IPS DF 19.7 (cell line): ENCODE data around the gene MYL7.
"Not testable (repeated sequence)": the region's sequence is repeated elsewhere in the genome, so short reads cannot be mapped to it uniquely, and the experiment has no call there.

Experiments used
- DNase-seq: peaks from one replicate; pipeline ENCODE4 v3.0.0-alpha.2; 2013; ENCODE audit warnings: low read depth, low spot score

MYL7 gene, protein sequence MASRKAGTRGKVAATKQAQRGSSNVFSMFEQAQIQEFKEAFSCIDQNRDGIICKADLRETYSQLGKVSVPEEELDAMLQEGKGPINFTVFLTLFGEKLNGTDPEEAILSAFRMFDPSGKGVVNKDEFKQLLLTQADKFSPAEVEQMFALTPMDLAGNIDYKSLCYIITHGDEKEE

DNA sequence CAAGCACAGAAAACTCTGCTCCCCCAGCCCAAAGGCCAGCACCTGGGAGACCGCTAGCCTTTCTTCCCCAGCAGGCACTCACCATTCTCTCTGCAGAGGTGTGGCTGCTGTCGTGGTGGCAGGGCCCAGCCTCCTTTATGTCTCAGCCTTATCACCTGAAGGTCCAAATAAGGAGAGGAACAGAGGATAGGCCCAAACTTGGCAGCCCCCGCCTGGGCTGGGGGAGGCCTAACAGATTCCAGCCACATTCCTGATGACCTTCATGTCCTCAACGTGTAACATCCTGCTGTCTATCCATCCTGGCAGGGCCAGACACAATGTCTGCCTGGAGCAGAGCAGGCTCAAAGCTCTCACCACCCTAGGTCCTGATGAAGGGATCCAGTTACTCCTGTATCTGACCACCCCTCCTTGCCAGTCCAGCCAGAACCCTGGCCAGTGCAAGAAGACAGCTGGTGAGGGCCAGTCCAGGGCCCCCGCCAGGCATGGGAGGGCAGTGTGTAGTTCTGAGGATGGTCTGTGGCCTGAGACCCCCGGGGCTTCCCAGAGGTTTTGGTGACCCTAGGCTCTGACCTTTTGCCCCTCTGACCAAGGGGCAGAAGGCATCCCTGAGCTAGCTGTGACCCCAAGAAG, at the start of gene MYL7:
Gene MYL7, minus strand, starts transcription at position 112 of the 630 bp plus-strand sequence. Its CDS starts 27 bp downstream, at position 85.
- no peak for DNase-seq

DNA sequence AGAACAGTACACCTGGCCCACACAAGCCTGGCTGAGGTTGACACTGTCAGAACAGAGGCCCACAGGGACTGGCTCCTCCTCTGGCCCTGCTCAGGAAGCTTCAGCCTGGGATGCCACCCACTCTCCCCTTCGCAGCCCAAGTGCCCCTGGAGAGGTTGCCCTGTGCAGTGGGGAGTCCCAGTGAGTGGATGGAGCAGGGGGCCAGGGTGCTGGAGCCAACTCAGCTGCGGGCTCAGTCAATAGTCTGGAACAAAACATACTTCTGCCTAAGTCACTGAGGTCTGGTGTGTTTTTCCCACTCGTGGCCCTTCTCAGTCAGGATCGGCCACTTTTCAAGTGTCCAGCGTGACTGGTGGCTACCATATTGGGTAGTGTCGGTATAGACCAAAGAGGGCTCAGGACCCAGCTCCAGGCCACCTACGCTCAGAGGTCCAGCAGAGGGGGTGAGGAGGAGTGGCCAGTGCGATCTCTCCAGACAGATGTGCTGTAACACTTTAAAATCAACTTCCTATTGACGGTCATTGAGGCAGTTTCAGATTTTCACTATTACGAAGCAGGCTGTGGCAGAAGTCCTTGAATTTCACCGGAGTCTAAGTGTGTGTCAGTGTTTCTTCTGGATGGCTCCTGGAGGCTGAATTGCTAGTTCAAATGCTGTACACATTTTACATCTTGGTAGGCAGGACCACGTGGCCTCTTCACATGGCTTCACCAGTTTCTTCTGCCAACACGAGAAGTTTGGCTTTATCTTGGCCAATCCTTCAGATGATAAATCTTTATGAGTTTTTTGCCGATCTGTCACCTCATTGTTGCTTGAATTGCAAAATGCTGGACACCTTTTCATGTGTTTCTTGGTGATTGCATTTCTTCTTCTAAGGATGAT, 49.1 kb upstream of the MYL7 start:
- no peak for DNase-seq

DNA sequence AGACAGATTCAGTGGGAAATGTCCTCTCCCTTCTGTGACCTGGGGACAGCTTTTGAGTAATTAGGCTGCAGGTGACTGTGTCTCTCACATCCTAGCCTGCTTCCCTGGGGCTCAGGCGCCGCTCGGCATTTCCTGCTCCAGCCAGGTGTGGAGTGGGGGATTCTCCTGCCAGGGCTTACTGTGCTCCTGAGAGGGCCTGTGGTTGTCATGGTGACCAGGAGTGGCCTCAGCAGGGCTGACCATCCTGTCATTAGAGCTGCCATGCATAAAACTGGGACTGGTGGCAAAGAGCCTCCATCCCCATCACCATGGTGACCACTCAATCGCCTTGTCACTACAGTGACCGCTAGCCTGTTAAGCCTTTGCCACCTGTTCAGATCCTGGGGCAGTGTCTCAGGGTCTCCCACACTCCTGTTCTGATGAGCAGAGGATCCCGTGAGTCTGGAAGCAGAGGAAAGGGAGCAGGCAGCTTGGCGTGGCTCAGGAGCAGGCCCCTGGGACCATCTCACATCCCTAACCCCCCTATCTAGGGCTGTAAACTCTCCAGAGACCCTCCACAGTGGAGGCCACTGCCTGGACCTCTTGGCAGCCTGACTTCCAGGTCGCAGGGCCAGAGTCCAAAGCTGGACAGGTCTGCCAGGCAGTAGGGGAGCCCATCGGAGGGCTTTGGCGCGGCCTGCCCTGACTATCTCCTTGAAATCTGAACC, 48.3 kb upstream of the MYL7 start, which contains the start of gene GCK:
Gene GCK, minus strand, starts transcription at position 154 of the 707 bp plus-strand sequence. CDS start 486 bp downstream, outside the sequence.
- DNase-seq, result no peak

DNA sequence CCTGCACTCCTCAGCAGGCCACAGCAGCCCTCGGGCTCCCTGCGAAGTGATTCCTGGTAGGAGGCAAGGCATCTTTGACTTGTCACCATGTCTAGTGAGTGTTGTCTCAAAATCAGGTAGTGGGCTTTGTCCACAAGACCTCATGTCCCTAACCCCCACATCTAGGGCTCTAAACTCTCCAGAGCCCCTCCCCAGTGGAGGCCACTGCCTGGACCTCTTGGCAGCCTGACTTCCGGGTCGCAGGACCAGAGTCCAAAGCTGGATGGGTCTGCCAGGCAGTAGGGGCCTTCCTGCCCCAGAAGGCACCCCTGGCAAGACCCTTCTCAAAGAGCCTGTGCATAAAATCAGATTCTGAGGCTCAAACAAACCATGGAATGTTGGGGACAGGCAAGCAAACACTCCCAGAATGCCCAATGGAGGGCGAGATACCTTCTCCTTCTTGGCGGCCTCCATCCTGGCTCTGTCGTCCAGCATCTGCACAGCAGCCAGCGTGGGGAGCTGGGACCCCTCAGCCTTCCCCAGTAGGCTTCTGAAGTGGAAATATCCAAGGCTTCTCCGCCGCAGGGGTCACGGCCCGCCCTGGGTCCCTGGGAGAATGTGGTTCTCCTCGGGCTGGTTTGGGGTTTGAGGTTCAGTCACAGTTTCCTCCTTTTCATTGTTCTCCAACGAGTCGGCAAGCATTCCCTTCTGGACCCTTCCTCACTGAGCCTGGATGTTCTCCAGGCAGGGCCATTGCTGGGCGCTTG, 47.5 kb upstream of the MYL7 start:
- no peak for DNase-seq

DNA sequence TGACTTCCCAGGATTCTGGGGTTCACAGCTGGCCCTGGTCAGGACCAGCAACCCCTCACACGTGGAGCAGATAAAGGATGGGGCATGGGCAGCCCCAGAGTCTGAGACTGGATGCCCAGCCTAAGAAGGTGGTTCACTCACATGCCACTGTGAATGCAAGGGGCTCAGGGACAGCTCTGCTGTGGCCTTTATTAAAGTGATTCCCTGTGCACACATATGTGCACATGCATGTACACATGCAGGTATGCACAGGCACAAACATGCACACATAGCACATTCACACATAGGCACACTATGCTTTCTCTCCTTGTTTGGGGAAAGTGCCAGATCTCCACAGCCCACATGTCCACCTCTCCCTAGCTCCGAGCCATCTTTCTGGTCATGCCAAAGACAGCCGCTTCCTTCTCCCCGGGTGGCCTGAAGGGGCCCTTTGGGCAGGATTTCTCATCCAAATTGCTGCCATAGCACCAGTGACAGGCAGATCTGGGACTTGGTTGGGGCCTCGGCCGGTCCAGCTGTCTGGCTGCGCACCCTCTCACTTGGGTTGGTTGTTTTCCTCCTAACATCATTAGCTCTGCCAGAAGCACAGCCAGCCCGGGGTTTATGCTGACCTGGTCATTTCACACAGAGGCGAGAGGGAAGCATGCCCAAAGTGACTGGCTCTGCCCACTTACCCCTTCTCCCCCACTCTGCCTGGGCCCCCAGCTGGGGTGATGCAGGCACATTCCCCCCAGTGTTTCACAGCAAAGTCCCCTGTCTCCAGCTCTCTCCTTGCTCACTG, 46.7 kb upstream of the MYL7 start:
- DNase-seq, result no peak

DNA sequence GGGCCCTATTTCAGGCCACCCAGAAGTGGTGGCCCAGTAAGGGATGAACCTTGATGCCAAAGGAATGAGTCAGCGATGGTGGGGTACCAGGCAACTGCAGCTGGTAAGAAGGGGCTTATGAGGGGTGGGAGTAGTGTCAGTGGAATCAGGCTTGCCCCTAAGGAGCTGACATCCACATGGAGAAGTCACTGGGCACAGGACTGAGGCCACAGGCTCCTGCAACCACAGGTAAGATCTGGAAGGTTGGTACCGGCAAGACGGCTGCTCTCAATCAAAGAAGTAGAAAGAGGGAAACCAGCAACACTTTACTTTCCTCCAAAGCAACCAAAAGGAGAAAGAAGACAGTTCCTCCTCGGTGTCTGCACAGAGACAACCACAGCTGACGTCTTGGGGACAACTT, 45.6 kb upstream of the MYL7 start:
- no peak for DNase-seq

DNA sequence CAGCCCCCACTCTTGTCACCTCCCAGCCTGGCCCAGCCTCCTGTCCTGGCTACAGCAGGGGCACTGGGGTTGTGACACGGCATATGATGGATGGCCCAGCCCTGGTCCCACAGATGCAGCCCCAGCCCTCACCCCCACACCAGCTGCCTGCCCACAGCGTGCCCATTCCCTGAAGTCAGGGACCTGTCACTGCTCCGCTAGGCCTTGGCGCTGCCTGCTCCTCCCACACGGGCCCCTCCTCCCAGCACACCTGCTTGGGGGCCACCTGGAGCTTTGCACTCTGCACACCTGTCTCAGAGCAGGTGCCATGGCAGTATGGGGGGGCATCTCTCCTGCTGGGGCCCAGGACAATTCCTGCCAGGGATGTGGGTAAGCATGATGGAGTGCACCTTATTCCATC, 44.6 kb upstream of the MYL7 start:
- DNase-seq, result no peak

DNA sequence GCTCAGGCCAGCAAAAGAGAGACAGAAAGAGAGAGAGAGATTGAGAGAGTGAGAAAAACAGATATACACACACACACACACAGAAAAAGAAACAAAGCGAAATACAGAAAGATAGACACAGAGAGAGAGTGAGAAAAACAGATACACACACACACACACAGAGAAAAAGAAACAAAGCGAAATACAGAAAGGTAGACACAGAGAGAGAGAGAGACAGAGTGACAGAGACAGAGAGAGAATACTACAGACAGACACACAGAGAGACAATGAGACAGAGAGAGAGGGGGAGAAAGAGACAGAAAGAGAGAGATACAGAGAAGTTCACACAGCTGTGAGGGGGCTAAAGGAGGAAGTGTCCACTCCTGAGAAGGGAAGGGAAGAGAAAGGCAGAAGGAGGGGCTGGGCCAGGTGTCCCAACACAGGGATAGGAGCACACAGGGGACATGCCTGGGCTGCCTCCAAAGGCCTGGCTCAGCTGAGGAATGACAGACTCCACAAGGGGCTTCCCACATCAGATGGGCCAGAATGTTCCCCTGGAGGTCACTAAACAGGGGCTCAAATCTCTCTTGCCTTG, 43.8 kb upstream of the MYL7 start:
- DNase-seq, result no peak

DNA sequence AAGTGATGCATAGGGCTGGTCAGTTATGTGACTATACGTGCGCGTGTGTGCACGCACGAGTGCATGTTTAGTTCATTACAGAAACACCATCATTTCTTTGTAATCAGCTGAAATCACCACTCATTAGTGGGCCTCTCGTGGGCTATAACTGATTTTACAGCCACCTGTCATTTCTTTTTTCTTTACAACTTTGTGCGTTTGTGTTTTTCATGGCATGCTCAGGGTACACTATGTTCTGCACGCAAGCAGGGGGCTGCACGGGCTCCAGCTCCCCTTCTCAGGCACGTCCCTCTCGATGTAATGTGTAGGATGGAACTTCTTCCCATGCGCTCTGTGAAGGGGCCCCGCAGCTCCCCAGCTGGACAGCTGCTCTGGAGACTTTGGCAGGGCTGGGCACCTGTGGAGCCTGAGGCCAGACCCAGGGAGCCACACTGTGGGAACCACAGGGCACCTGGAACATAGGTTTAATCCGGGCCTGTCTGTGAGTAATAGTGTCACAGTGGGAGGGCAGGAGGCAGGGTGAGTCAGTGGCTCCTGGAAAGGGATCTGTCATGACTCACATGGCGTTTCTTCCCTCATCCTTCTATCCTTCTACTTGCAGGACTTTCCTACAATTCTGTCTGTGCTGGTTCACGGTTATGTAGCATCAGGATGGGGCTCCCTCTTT, 43.2 kb upstream of the MYL7 start:
- DNase-seq, result no peak

DNA sequence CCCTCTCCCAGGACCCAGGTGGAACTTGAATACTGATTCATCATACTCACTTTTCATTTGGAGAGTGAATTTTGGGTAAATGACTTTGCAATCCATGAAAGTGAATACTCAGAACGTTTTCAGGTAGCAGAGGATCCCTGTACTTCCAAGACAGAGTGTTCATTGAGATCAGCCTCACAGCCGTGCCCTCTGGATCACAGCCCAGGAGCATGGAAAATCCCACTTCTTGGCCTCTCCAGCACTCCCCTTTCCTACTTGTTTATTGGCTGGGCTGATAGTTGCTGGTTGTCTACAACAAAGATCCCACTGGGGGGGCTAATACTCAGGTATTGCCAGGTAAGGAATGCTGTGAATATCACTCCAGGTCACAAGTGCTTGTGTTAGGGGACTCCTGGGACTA, 42.3 kb upstream of the MYL7 start:
- no peak for DNase-seq

DNA sequence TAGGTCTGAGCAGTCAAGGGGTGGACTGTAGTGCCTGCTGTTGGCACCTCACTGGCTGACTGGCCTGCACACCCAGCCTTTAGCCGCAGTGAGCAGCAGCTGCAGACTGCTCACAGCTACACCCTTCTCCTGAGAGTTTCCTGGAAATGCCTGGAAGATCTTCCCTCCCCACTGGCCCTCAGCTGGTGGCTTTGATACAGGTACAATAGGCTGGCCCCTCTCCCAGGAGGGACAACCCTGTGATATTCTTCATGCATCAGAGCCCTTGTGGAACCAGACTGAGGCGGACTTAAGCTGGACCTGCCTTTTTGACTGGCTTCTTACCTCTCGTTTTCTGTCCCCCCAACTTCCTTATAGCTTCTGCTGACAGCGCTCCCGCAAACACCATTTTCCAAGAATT, 41.7 kb upstream of the MYL7 start:
- DNase-seq, result no peak

DNA sequence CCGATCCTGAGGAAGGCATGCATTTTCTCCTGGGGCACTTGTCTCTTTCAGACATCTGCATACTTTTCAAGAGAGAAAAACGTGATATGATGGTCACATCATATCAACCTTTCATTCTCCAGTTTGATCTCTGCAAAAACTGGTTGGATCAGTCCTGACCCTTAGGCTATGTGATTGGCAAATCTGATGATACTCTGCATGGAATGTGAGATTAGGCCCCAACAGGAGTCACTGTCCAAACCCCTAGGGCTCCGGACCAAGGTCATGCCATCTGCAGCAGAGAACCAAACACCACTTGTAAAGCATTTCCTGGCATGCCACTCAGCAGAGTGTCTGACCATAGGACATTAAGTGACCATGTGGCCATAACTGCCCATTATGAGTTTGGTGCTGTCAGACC, 39.5 kb upstream of the MYL7 start:
- no peak for DNase-seq

DNA sequence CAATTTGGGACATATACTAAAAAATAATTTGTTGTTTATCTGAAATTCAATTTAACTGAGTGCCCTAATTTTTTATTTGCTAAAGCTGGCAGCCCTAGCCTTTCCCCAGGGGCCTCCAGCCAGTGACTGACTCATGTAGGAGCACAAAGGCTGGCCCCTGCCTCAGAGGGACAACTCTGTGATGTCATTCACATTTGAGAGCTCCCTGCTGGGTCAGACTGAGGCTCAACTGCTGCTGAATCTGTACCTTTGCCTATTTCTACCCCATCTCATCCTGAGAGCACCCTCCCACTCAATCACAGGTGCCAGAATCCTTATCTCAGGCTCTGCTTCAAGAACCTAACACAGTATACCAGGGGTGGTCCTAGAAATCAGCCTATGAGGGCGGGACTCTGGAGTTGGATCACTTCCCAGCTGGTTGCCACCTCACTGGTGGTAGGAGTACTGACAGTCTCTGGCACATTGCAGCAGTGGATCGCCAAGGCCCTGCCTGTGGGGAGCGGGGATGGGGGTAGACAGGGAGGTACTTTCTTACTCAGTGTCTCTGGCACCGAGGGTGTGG, 36.5 kb upstream of the MYL7 start:
- DNase-seq, result no peak

DNA sequence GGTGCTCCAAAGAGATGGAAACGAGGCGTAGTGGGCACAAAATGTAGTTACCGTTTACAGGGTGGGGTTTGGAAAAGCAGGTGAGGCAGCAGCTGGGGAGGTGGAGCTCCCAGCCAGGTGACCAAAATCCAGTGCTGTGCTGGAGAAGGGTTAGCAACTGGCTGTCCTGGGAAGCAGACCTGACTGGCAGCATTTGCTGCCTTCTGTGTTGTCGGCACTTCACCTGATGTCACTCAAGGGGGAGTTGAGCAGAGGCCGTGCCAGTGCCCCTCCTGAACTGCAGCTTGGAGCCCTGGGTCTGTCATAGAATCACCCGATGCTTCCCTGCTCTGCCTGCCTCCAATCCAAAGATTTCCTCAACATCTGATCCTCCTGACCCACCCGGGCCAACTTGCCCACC, 35.4 kb upstream of the MYL7 start:
- DNase-seq, result no peak

DNA sequence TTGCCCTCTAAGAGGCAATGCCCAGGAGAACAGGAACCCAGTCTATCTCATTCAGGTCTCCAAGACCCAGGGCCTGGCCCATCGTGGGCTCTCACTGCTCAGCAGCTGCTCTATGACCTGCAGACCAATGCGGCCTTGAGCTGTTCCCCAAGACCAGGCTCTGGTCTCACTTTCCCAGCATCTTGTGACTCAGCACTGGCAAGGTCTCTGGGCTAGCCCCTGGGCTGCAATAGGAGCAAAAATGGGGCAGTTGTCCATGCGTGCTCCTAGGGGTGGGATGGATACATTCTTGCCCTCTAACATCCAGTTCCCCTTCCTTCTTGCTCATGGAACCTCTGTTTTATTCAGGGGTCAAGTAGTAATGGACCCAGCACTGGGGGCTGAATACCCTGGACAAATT, 34.6 kb upstream of the MYL7 start:
- no peak for DNase-seq

DNA sequence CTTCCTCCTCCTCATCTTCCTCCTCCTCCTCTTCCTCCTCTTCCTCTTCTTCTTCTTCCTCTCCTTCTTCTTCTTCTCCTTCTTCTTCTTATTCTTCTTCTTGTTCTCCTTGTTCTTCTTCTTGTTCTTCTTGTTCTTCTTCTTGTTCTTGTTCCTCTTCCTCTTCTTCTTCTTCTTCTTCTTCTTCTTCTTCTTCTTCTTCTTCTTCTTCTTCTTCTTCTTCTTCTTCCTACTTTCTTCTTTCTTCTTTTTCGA, 33.5 kb upstream of the MYL7 start:
- DNase-seq, result not testable (repeated sequence)

DNA sequence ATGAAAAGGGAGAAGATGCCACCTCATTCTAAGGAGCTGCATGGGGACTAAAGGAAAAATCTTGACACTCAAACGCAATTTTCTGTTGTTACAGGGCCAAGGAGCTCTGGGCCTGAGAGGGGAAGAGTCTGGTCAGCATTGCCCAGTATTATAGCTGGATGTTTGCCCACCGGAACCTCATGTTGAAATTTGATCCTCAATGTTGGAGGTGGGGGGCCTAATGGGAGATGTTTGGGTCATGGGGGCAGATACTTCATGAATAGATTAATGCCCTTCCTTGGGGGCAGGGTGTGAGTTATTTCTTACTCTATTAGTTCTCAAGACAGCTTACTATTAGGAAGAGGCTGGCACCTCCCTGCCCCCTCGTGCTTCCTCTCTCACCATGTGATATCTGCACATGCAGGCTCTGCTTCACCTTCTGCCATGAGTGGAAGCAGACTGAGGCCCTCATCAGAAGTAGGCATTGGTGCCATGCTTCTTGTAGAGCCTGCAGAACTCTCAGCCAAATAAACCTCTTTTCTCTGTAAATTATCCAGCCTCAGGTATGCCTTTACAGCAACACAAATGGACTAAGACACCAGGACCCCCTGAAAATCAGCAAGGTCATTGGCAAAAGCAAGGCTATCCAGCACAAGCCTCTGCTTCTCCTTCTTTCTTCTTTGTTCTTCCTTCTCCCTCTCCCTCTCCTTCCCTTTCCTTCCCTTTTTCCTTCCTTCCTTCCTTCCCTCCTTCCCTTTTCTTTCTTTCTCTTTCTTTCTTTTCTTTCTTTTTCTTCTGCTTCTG, 33.0 kb upstream of the MYL7 start:
- DNase-seq, result no peak

DNA sequence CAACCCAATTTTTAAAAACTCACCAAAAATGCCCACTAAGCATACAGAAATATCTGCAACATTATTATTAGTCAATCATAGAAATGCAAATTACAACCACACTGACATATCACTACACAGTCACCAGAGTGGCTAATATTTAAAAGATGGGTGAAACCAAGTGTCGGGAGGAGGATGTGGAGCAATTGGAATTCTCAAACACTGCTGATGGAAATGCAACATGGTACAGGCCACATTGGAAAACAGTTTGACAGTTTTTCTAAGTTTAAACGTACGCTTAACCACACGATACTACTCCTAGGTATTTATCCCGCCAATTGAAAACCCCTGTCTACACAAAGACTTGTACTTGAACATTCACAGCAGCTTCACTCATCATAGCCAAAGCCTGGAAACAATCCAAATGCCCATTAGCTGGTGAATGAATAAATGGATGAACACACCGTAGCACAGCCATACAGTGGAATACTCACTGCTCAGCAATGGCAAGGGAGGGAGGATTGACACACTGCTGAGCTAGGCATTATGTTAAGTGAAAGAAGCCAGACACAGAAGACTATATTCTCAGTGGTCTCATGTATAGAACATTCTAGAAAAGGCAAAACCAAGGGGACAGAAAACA, 31.8 kb upstream of the MYL7 start:
- DNase-seq, result no peak
